GOT3 (cell line): ENCODE data around the gene CRYBG1.

Source experiments
- DNase-seq: peaks from one replicate; lab custom pipeline; 2025; ENCODE audit warnings: mixed read lengths; lab: John Stamatoyannopoulos, UW

Gene CRYBG1

GRCh38 chr6:106591111-106591825 is 230.8 kb downstream of the CRYBG1 start:
- DNase-seq: no peak

GRCh38 chr6:106599440-106599839 is 238.9 kb downstream of the CRYBG1 start:
- DNase-seq: no peak

DNA sequence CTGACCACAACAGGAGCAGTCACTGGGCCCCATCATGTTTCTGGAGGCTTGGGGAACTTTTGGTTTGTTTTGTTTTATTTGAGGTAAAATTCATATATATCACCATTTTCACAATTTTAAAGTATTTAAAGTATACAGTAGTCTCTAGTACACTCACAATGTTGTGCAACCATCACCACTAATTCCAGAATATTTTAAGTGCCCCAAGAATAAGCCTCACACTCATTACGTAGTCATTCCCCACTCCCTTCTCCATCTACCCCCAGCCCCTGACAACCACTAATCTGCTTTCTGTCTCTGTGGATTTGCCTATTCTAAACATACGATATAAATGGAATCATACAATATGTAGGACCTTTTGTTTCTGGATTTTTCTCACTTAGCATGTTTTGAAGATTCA is 239.8 kb downstream of the CRYBG1 start:
- DNase-seq: no peak

DNA sequence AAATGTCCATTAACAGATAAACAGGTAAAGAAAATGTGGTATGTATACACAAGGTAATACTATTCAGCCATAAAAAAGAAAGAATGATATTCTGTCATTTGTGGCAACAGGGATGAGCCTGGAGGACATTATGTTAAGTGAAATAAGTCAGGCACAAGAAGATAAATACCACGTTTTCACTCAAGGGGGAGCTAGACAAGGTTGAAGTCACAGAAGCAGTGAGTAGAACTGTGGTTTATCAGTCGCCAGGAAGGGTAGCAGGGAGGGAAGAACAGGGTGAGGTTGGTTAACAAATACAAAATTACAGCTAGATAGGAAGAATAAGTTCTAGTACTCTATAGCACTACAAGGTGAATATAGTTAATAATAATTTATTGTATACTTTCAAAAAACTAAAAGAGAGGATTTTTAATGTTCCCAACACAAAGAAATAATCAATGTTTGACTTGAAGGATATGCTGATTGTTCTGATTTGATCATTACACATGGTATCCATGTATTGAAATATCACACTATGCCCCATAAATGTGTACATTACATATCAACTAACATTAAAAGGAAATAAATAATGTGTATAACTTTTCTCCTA is 247.7 kb downstream of the CRYBG1 start:
- no peak for DNase-seq

GRCh38 chr6:106609699-106610098 is 249.2 kb downstream of the CRYBG1 start:
- DNase-seq: no peak

GRCh38 chr6:106611030-106611429 is 250.5 kb downstream of the CRYBG1 start:
- DNase-seq: no peak

DNA sequence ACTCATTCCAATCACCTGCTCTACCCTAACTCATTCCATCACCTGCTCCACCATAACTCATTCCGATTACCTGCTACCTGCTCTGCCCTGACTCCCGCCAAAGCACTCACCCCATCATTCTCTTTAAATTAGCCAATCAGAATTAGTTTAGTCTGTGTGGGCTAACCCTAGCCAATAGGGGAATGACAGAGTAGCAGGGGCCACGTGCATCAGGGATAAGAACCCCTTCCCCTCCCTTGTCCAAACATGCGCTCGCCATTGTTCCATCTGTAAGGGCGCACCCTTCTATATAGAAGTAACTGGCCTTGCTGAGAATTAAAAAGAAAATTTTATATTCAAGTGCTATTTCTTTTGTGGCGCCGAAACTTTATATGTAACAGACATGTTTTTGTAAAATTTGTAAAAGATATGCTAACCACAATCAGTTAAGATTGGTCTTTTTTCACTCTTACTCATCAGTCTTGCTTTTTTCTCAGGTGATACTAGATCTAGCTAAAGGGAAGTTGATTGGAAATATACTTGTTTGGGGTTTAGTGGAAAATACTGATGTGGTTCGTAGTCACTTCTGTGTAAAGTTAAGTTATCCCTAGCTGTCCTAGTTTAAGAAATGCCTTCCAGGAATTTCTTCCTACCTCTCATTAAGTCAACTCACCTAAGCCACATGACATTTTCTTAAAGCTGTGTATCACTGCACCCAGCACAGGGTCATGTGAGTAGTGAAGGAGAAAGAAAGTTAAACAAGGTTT is 252.3 kb downstream of the CRYBG1 start:
- DNase-seq: no peak

- no peak for DNase-seq
Observed at GRCh38 chr6:106613590-106613989, 253.1 kb downstream of the CRYBG1 start.

DNA sequence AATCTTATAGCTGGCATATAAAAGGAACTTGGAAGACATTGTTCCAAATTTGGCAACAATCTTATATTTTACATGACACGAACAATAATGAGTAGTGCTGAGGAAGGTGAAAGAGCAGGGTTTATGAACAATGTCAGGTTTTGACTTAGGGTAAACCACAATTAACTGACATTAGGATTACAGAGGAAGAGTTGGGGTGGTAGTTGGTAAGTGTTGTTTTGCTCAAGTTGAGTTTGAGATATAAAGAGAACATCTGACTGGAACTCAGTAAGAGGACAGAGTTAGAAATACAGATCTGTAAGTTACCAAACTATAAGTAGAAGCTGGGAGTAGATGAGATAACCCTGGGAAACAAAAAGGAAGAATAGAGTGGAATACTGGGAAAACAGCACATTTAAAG is 253.6 kb downstream of the CRYBG1 start:
- no peak for DNase-seq

DNA sequence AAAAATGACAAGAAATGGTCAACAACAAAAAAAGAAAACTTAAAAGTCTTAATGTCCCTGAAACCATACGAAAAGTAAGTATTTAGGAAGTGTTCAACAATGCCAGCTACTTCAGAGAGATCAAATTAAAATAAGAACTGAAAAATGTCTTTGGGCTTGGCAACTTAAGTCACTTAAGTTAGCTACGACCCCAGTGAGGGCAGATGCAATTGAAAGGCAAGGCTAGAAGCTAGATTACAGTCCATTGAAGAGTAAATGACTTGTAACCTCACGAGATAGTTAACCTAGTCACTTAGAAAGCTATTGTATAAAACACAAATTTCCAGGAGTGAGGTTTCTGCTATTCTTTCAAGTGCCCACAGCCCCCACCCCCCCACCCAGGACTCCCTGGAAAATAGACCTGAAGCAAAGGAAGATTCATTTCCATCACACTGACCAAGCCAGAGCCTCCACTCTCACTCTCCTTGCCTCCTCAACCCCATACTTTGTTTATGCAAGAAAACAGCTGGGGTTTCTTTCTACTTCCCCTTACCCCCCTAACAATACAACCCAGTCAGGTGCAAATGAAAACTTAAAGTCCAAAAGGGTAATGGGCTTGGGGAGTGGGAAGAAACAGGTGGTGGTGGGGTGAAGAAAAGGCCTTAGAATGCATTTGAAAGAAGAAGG is 254.2 kb downstream of the CRYBG1 start:
- DNase-seq: no peak

GRCh38 chr6:106617302-106617701 is 256.8 kb downstream of the CRYBG1 start:
- no peak for DNase-seq

GRCh38 chr6:106617857-106618256 is 257.3 kb downstream of the CRYBG1 start:
- DNase-seq: no peak

DNA sequence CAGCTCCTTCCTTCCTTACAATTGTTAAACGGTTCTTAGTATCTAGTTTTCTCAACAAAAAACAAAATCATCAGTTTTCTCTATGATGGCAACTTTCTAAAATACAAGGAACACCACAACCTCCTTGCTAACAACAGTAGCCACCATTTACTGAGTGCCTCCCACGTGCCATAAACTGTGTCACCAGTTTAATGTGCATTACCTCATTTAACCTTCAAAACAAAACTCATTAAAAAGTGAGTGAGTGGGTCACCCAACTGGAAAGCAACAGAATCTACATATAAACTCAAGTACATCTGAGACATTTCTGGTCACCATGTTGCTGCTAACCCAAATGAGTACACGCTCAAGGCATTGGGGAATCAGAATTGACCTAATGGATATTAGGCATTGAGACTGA is 257.8 kb downstream of the CRYBG1 start:
- no peak for DNase-seq

- DNase-seq: no peak
Observed at GRCh38 chr6:106619223-106619622, 258.7 kb downstream of the CRYBG1 start.

GRCh38 chr6:106620931-106621672 is 260.6 kb downstream of the CRYBG1 start:
- DNase-seq: no peak
